ENCODE measurements around the gene OR8K5.

- TF ChIP-seq CTCF (IDR thresholded peaks at IDR 0.05): no peak
- no peak for TF ChIP-seq POLR2A (IDR thresholded peaks at IDR 0.05)
Observed at GRCh38 chr11:56197367-56197766, 37.2 kb upstream of the OR8K5 start.
